Measurements from ENCODE around the gene PDE6G. TPM values are rescaled to one million over a fixed set of nuclear protein-coding genes. Genes with fewer than 3 reads are reported as not detected.

Gene PDE6G
- total and polyA plus RNA-seq, 2 of the 13 experiments (the other 11 are each of a cell fraction or from before 2014, with no cell fraction given) = 1.4 to 6.7 TPM

DNA sequence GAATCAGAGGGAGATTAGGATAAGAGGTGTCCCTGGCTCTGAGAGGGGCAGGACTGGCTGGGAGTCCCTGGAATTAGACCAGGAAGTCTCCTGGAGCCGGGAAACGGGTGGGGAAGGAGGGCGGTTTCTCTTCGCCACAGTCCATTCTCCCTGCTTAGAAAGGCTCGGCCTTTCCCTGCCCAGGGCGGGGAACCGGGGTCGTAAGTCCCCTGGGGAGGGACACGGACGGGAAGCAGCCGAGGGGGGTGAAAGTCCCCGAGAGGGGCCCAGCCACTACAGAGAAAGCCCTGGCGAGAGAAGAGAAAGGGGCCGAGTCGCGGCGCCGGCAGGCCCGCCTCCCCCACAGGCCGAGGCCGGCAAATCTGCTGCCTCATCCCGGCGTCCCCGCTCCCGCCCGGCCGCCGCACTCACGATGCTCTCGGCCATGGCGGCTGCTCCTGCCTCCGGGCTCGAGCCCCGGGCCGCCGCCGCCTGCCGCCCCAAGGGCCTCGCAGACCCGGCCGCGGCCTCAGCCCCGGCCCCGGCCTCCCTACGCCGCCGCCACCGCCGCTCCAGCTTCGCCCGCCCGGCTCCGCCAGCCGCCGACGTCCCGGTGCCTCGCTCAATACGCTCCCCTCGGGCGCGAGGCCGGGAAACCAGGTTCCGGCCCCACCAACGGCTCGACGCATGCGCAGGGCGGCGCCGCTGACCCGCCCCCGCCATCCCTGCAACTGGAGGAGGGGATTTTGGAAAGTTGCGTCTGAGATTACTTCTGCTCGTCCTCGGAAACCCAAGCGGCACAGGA is 19.6 kb downstream of the PDE6G start, which contains the start of the genes NPLOC4 and TSPAN10 (continued):
- TF ChIP-seq JDP2 (CRISPR knock-in tag; IDR thresholded peaks at IDR 0.05; ENCODE audit: borderline replicate concordance) (peak; percentile 69; the same call in 1 of the 2 replicates), PPARG (CRISPR knock-in tag; conservative IDR thresholded peaks at IDR 0.05) (no peak), ZNF33A (CRISPR knock-in tag; IDR thresholded peaks at IDR 0.05; ENCODE audit: borderline replicate concordance) (no peak), STAT5B (CRISPR knock-in tag; IDR thresholded peaks at IDR 0.05) (0 out of 2 replicates have a peak, but pooled peaks have one; percentile 83), PHF5A (CRISPR knock-in tag; IDR thresholded peaks at IDR 0.05; ENCODE audit: low read depth, unreplicated experiment) (peak; percentile 95), KDM2A (CRISPR knock-in tag; IDR thresholded peaks at IDR 0.05; ENCODE audit: borderline replicate concordance, low read depth) (peak; percentile 98), ARNTL (CRISPR knock-in tag; IDR thresholded peaks at IDR 0.05) (no peak), KLF16 (CRISPR knock-in tag; IDR thresholded peaks at IDR 0.05) (peak; percentile 49 to 99; a peak in 3 of 4 replicates), SSRP1 (CRISPR knock-in tag; IDR thresholded peaks at IDR 0.05) (0 out of 2 replicates have a peak, but pooled peaks have one; percentile 72), RNF2 (conservative IDR thresholded peaks at IDR 0.05; ENCODE audit: low read depth) (peak; percentile 72; the same call in 1 of the 2 replicates)
- TF ChIP-seq, protein P1, sequence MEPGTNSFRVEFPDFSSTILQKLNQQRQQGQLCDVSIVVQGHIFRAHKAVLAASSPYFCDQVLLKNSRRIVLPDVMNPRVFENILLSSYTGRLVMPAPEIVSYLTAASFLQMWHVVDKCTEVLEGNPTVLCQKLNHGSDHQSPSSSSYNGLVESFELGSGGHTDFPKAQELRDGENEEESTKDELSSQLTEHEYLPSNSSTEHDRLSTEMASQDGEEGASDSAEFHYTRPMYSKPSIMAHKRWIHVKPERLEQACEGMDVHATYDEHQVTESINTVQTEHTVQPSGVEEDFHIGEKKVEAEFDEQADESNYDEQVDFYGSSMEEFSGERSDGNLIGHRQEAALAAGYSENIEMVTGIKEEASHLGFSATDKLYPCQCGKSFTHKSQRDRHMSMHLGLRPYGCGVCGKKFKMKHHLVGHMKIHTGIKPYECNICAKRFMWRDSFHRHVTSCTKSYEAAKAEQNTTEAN (CRISPR knock-in tag; conservative IDR thresholded peaks at IDR 0.05) = no peak; the same call in 1 of the 2 replicates
- TF ChIP-seq, protein P2, sequence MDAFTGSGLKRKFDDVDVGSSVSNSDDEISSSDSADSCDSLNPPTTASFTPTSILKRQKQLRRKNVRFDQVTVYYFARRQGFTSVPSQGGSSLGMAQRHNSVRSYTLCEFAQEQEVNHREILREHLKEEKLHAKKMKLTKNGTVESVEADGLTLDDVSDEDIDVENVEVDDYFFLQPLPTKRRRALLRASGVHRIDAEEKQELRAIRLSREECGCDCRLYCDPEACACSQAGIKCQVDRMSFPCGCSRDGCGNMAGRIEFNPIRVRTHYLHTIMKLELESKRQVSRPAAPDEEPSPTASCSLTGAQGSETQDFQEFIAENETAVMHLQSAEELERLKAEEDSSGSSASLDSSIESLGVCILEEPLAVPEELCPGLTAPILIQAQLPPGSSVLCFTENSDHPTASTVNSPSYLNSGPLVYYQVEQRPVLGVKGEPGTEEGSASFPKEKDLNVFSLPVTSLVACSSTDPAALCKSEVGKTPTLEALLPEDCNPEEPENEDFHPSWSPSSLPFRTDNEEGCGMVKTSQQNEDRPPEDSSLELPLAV (CRISPR knock-in tag; conservative IDR thresholded peaks at IDR 0.05; ENCODE audit: low read depth) = no peak
- TF ChIP-seq, protein P3, sequence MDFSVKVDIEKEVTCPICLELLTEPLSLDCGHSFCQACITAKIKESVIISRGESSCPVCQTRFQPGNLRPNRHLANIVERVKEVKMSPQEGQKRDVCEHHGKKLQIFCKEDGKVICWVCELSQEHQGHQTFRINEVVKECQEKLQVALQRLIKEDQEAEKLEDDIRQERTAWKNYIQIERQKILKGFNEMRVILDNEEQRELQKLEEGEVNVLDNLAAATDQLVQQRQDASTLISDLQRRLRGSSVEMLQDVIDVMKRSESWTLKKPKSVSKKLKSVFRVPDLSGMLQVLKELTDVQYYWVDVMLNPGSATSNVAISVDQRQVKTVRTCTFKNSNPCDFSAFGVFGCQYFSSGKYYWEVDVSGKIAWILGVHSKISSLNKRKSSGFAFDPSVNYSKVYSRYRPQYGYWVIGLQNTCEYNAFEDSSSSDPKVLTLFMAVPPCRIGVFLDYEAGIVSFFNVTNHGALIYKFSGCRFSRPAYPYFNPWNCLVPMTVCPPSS (IDR thresholded peaks at IDR 0.05) = no peak
- TF ChIP-seq, protein P4, sequence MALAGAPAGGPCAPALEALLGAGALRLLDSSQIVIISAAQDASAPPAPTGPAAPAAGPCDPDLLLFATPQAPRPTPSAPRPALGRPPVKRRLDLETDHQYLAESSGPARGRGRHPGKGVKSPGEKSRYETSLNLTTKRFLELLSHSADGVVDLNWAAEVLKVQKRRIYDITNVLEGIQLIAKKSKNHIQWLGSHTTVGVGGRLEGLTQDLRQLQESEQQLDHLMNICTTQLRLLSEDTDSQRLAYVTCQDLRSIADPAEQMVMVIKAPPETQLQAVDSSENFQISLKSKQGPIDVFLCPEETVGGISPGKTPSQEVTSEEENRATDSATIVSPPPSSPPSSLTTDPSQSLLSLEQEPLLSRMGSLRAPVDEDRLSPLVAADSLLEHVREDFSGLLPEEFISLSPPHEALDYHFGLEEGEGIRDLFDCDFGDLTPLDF (CRISPR knock-in tag; IDR thresholded peaks at IDR 0.05) = peak; percentile 61; the same call in 1 of the 2 replicates
- TF ChIP-seq, protein P5, sequence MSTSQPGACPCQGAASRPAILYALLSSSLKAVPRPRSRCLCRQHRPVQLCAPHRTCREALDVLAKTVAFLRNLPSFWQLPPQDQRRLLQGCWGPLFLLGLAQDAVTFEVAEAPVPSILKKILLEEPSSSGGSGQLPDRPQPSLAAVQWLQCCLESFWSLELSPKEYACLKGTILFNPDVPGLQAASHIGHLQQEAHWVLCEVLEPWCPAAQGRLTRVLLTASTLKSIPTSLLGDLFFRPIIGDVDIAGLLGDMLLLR (CRISPR knock-in tag; IDR thresholded peaks at IDR 0.05) = peak; percentile 86
- TF ChIP-seq, protein P6, sequence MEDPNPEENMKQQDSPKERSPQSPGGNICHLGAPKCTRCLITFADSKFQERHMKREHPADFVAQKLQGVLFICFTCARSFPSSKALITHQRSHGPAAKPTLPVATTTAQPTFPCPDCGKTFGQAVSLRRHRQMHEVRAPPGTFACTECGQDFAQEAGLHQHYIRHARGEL (CRISPR knock-in tag; IDR thresholded peaks at IDR 0.05) = no peak
- TF ChIP-seq, protein P7, sequence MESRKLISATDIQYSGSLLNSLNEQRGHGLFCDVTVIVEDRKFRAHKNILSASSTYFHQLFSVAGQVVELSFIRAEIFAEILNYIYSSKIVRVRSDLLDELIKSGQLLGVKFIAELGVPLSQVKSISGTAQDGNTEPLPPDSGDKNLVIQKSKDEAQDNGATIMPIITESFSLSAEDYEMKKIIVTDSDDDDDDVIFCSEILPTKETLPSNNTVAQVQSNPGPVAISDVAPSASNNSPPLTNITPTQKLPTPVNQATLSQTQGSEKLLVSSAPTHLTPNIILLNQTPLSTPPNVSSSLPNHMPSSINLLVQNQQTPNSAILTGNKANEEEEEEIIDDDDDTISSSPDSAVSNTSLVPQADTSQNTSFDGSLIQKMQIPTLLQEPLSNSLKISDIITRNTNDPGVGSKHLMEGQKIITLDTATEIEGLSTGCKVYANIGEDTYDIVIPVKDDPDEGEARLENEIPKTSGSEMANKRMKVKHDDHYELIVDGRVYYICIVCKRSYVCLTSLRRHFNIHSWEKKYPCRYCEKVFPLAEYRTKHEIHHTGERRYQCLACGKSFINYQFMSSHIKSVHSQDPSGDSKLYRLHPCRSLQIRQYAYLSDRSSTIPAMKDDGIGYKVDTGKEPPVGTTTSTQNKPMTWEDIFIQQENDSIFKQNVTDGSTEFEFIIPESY (CRISPR knock-in tag; IDR thresholded peaks at IDR 0.05) = peak; percentile 57
- TF ChIP-seq, protein P8, sequence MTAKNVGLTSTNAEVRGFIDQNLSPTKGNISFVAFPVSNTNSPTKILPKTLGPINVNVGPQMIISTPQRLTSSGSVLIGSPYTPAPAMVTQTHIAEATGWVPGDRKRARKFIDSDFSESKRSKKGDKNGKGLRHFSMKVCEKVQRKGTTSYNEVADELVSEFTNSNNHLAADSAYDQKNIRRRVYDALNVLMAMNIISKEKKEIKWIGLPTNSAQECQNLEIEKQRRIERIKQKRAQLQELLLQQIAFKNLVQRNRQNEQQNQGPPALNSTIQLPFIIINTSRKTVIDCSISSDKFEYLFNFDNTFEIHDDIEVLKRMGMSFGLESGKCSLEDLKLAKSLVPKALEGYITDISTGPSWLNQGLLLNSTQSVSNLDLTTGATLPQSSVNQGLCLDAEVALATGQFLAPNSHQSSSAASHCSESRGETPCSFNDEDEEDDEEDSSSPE (CRISPR knock-in tag; IDR thresholded peaks at IDR 0.05) = peak; percentile 90
